ENCODE results near the gene ESR2. TPM values are rescaled to one million over a fixed set of nuclear protein-coding genes. Genes with fewer than 3 reads are reported as not detected.

ESR2 gene
- total RNA-seq, 4 donors from 2014 or later: 0.51 TPM; not detected in 3

GRCh38 chr14:64080452-64080851 is 213.7 kb downstream of the ESR2 start:
- ATAC-seq (no peak), DNase-seq (no peak)
- H3K27ac ChIP-seq: peak overlapping the region; percentile 69 to 86 (median 84)
- H3K9me3 ChIP-seq: no peaks in the 10 kb centered on the region
- in situ Hi-C loops (cut with MboI; ENCODE audit: low sequenced_read_pairs in 4 of 4): no loop called here
- H3K4me1 ChIP-seq: peaks cover 15 to 22% of the 10 kb centered on the region in 2 donors
- H3K4me3 ChIP-seq: no peak overlapping the region
- intact Hi-C loops (cut with DNase I; ENCODE audit: low total_unique reads): loop anchor here (5.0 kb wide), 1 partner anchor 307 kb away; the partner anchor contains the start of gene MTHFD1
- TF ChIP-seq CTCF (IDR thresholded peaks at IDR 0.05 in 4 of 5, conservative IDR thresholded peaks at IDR 0.05 in 1 of 5): no peak
- no peak for TF ChIP-seq POLR2A (IDR thresholded peaks at IDR 0.05)
- H3K36me3 ChIP-seq: peaks cover 0 to 19% of the 10 kb centered on the region in 2 donors
- no peaks in the 10 kb centered on the region for H3K27me3 ChIP-seq

DNA sequence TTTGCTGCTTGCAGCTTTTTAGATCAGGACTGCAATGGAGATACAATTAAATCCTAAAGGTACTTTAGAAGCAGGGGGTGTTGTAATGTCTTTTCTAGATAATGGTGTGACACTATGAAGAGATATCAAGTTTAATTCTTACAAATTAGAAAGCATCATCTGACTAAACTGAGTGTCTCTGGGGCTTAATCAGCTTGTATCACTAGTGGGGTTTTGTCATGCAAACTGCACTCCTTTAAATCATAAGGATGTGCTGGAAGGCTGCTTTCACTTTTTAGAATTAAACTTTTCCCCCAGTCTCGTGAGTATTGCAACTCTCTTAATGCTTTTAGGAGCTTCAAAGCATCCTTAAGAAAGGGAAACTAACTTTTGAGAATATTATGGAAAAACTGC is 218.6 kb downstream of the ESR2 start:
- ATAC-seq (no peak), DNase-seq (no peak)
- H3K27me3 ChIP-seq: no peaks in the 10 kb centered on the region
- in situ Hi-C loops (cut with MboI; ENCODE audit: low sequenced_read_pairs in 4 of 4): no loop called here
- H3K27ac ChIP-seq: no peak overlapping the region
- intact Hi-C loops (cut with DNase I; ENCODE audit: low total_unique reads): no loop called here
- H3K4me3 ChIP-seq: no peak overlapping the region
- H3K4me1 ChIP-seq: no peaks in the 10 kb centered on the region
- TF ChIP-seq POLR2A (IDR thresholded peaks at IDR 0.05) (no peak), CTCF (IDR thresholded peaks at IDR 0.05 in 4 of 5, conservative IDR thresholded peaks at IDR 0.05 in 1 of 5) (no peak)
- H3K9me3 ChIP-seq: no peaks in the 10 kb centered on the region
- peaks cover 0 to 51% of the 10 kb centered on the region in 2 donors for H3K36me3 ChIP-seq

GRCh38 chr14:64074961-64075612 is 219.1 kb downstream of the ESR2 start:
- H3K4me3 ChIP-seq: no peak overlapping the region
- H3K27ac ChIP-seq: peak overlapping the region in 1 of 4 donors; percentile 22
- no peaks in the 10 kb centered on the region for H3K27me3 ChIP-seq
- no peaks in the 10 kb centered on the region for H3K4me1 ChIP-seq
- DNase-seq (no peak), ATAC-seq (no peak)
- no peak for TF ChIP-seq CTCF (IDR thresholded peaks at IDR 0.05 in 4 of 5, conservative IDR thresholded peaks at IDR 0.05 in 1 of 5)
- TF ChIP-seq POLR2A (IDR thresholded peaks at IDR 0.05): no peak
- in situ Hi-C loops (cut with MboI; ENCODE audit: low sequenced_read_pairs in 4 of 4): no loop called here
- H3K36me3 ChIP-seq: peaks cover 0 to 45% of the 10 kb centered on the region in 2 donors
- no peaks in the 10 kb centered on the region for H3K9me3 ChIP-seq
- intact Hi-C loops (cut with DNase I; ENCODE audit: low total_unique reads): no loop called here

DNA sequence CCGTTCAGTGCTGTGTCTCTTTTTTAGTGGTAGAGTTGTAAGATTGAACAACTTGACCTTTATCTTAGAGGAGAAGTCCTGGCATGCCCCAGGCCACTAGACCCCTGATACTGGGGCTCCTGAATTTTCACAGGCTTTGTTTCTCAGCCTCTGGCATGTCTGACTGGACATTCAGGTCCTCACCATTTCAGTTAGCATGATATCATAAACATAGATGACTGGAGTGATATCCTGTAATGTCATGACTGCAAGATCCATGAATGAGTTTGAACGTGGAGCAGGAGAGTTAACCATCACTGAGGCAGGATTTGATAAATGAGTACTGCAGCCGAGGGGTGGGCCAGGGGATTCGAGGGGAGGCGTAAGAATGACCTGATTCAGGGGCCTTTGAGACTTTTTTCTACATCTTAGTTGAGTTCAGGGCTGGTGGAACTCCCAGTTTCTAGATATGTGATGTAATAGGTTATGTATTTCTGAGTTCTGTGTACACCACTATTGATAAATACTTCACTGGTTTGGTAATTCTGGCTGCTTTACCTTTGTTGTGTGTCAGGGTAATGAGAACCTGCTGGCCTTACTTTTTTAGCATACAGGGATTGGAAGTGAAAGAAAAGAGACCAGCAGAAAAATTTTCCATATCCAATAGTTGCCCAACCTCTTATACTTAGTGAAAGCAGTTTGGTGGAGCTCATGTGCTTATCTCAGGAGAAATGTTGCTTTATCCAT is 224.4 kb downstream of the ESR2 start:
- H3K36me3 ChIP-seq: peaks cover 0 to 41% of the 10 kb centered on the region in 2 donors
- no peak overlapping the region for H3K27ac ChIP-seq
- in situ Hi-C loops (cut with MboI; ENCODE audit: low sequenced_read_pairs in 4 of 4): no loop called here
- ATAC-seq (no peak), DNase-seq (no peak)
- H3K27me3 ChIP-seq: no peaks in the 10 kb centered on the region
- no peak overlapping the region for H3K4me3 ChIP-seq
- no peaks in the 10 kb centered on the region for H3K9me3 ChIP-seq
- intact Hi-C loops (cut with DNase I; ENCODE audit: low total_unique reads): no loop called here
- no peak for TF ChIP-seq CTCF (IDR thresholded peaks at IDR 0.05 in 4 of 5, conservative IDR thresholded peaks at IDR 0.05 in 1 of 5)
- TF ChIP-seq POLR2A (IDR thresholded peaks at IDR 0.05): no peak
- H3K4me1 ChIP-seq: no peaks in the 10 kb centered on the region
